Activated naive CD8-positive, alpha-beta T cell treated with anti-CD3 and anti-CD28 coated beads, Interleukin-2, amount 50 U/mL, for 24 hours (primary cell): ENCODE measurements around the gene ARL5A.

Experiments used
- ATAC-seq: fragments of 150-1000 bp; cut with Tn5 transposase; one replicate; pipeline ENCODE4 v1.10.0; 2021
- DNase-seq: peaks from one replicate; pipeline ENCODE4 v3.0.0; 2021
- H3K27ac Mint-ChIP-seq: one replicate; pipeline ENCODE4 v1.8.0; 2021; ENCODE audit warnings: mild to moderate bottlenecking, mixed read lengths
- H3K27me3 Mint-ChIP-seq: one replicate; pipeline ENCODE4 v1.8.0; 2021; ENCODE audit warnings: mixed read lengths
- H3K36me3 Mint-ChIP-seq: one replicate; pipeline ENCODE4 v1.8.0; 2021; ENCODE audit warnings: low read depth, mixed read lengths
- H3K4me1 Mint-ChIP-seq: one replicate; pipeline ENCODE4 v1.8.0; 2021; ENCODE audit warnings: mixed read lengths
- H3K4me3 Mint-ChIP-seq: one replicate; pipeline ENCODE4 v1.8.0; 2021; ENCODE audit warnings: mild to moderate bottlenecking, moderate library complexity, mixed read lengths
- H3K9me3 Mint-ChIP-seq: one replicate; pipeline ENCODE4 v1.8.0; 2021; ENCODE audit warnings: mixed read lengths

Gene ARL5A

GRCh38 chr2:151775057-151775740, 53.0 kb downstream of the ARL5A start:
- peak; percentile 40 for ATAC-seq
- no peak overlapping the region for H3K4me3 Mint-ChIP-seq
- H3K9me3 Mint-ChIP-seq, result peaks cover 3% of the 10 kb centered on the region
- peaks cover 43% of the 10 kb centered on the region for H3K36me3 Mint-ChIP-seq
- DNase-seq, result no peak
- H3K27ac Mint-ChIP-seq, result peak overlapping the region; percentile 17
- no peaks in the 10 kb centered on the region for H3K27me3 Mint-ChIP-seq
- peaks cover 12% of the 10 kb centered on the region for H3K4me1 Mint-ChIP-seq

- Mint-ChIP-seq H3K27ac (peak overlapping the region; percentile 17), H3K36me3 (peaks cover 36% of the 10 kb centered on the region), H3K4me1 (peaks cover 12% of the 10 kb centered on the region), H3K27me3 (no peaks in the 10 kb centered on the region), H3K4me3 (no peak overlapping the region), H3K9me3 (peaks cover 3% of the 10 kb centered on the region)
- DNase-seq (no peak), ATAC-seq (no peak)
Measured at GRCh38 chr2:151774506-151774905, 53.7 kb downstream of the ARL5A start.

GRCh38 chr2:151771599-151772358, 56.4 kb downstream of the ARL5A start:
- Mint-ChIP-seq H3K36me3 (peaks cover 14% of the 10 kb centered on the region), H3K27ac (no peak overlapping the region), H3K27me3 (no peaks in the 10 kb centered on the region), H3K4me3 (no peak overlapping the region), H3K9me3 (no peaks in the 10 kb centered on the region), H3K4me1 (peaks cover 29% of the 10 kb centered on the region)
- peak; percentile 35 for ATAC-seq
- DNase-seq, result no peak

- Mint-ChIP-seq H3K4me1 (peaks cover 36% of the 10 kb centered on the region), H3K4me3 (no peak overlapping the region)
- ATAC-seq, result no peak
Measured at GRCh38 chr2:151770995-151771394, 57.2 kb downstream of the ARL5A start.

GRCh38 chr2:151769606-151770005, 58.6 kb downstream of the ARL5A start:
- ATAC-seq (no peak), DNase-seq (no peak)
- H3K4me1 Mint-ChIP-seq, result peaks cover 34% of the 10 kb centered on the region
- H3K4me3 Mint-ChIP-seq, result no peak overlapping the region
- no peaks in the 10 kb centered on the region for H3K27me3 Mint-ChIP-seq
- H3K27ac Mint-ChIP-seq, result no peak overlapping the region
- H3K36me3 Mint-ChIP-seq, result peaks cover 2% of the 10 kb centered on the region
- no peaks in the 10 kb centered on the region for H3K9me3 Mint-ChIP-seq

More at GRCh38 chr2:151770995-151771394, 57.2 kb downstream of the ARL5A start:
- DNase-seq, result no peak
- H3K9me3 Mint-ChIP-seq, result no peaks in the 10 kb centered on the region
- peaks cover 6% of the 10 kb centered on the region for H3K36me3 Mint-ChIP-seq
- H3K27me3 Mint-ChIP-seq, result no peaks in the 10 kb centered on the region
- H3K27ac Mint-ChIP-seq, result no peak overlapping the region

- no peak overlapping the region for H3K4me3 Mint-ChIP-seq
- H3K27ac Mint-ChIP-seq, result no peak overlapping the region
- no peaks in the 10 kb centered on the region for H3K27me3 Mint-ChIP-seq
- H3K9me3 Mint-ChIP-seq, result no peaks in the 10 kb centered on the region
- H3K4me1 Mint-ChIP-seq, result peaks cover 36% of the 10 kb centered on the region
- H3K36me3 Mint-ChIP-seq, result no peaks in the 10 kb centered on the region
- ATAC-seq (no peak), DNase-seq (no peak)
Measured at GRCh38 chr2:151767536-151767935, 60.7 kb downstream of the ARL5A start.

GRCh38 chr2:151766437-151767153, 61.6 kb downstream of the ARL5A start:
- H3K4me3 Mint-ChIP-seq, result no peak overlapping the region
- DNase-seq, result peak; percentile 16

GRCh38 chr2:151765760-151766410, 62.3 kb downstream of the ARL5A start:
- Mint-ChIP-seq H3K4me3 (no peak overlapping the region), H3K4me1 (peaks cover 33% of the 10 kb centered on the region), H3K27me3 (no peaks in the 10 kb centered on the region), H3K27ac (no peak overlapping the region), H3K36me3 (no peaks in the 10 kb centered on the region), H3K9me3 (no peaks in the 10 kb centered on the region)
- ATAC-seq (no peak), DNase-seq (no peak)

More at GRCh38 chr2:151766437-151767153, 61.6 kb downstream of the ARL5A start:
- no peaks in the 10 kb centered on the region for H3K36me3 Mint-ChIP-seq
- no peaks in the 10 kb centered on the region for H3K27me3 Mint-ChIP-seq
- peaks cover 36% of the 10 kb centered on the region for H3K4me1 Mint-ChIP-seq
- H3K9me3 Mint-ChIP-seq, result no peaks in the 10 kb centered on the region
- no peak overlapping the region for H3K27ac Mint-ChIP-seq
- ATAC-seq, result peak; percentile 93

- Mint-ChIP-seq H3K4me3 (no peak overlapping the region), H3K27ac (no peak overlapping the region), H3K36me3 (no peaks in the 10 kb centered on the region), H3K9me3 (no peaks in the 10 kb centered on the region), H3K27me3 (no peaks in the 10 kb centered on the region), H3K4me1 (peaks cover 25% of the 10 kb centered on the region)
- ATAC-seq, result no peak
- no peak for DNase-seq
Measured at GRCh38 chr2:151762694-151763093, 65.5 kb downstream of the ARL5A start.

- ATAC-seq (no peak), DNase-seq (no peak)
- H3K27me3 Mint-ChIP-seq, result no peaks in the 10 kb centered on the region
- no peak overlapping the region for H3K4me3 Mint-ChIP-seq
- H3K4me1 Mint-ChIP-seq, result peaks cover 17% of the 10 kb centered on the region
- no peak overlapping the region for H3K27ac Mint-ChIP-seq
- no peaks in the 10 kb centered on the region for H3K36me3 Mint-ChIP-seq
- no peaks in the 10 kb centered on the region for H3K9me3 Mint-ChIP-seq
Measured at GRCh38 chr2:151761687-151762086, 66.5 kb downstream of the ARL5A start.

- ATAC-seq, result no peak
- no peak overlapping the region for H3K27ac Mint-ChIP-seq
- no peaks in the 10 kb centered on the region for H3K36me3 Mint-ChIP-seq
- no peaks in the 10 kb centered on the region for H3K9me3 Mint-ChIP-seq
- H3K27me3 Mint-ChIP-seq, result no peaks in the 10 kb centered on the region
- no peak overlapping the region for H3K4me3 Mint-ChIP-seq
- H3K4me1 Mint-ChIP-seq, result peaks cover 14% of the 10 kb centered on the region
- DNase-seq, result no peak
Measured at GRCh38 chr2:151761193-151761592, 67.0 kb downstream of the ARL5A start.

GRCh38 chr2:151760139-151760650, 68.0 kb downstream of the ARL5A start:
- Mint-ChIP-seq H3K4me1 (peaks cover 6% of the 10 kb centered on the region), H3K4me3 (no peak overlapping the region), H3K27ac (no peak overlapping the region), H3K27me3 (no peaks in the 10 kb centered on the region), H3K9me3 (no peaks in the 10 kb centered on the region), H3K36me3 (no peaks in the 10 kb centered on the region)
- no peak for DNase-seq
- no peak for ATAC-seq

- no peak for ATAC-seq
Measured at GRCh38 chr2:151758744-151759143, 69.5 kb downstream of the ARL5A start.

GRCh38 chr2:151757861-151758260, 70.4 kb downstream of the ARL5A start:
- Mint-ChIP-seq H3K4me1 (peaks cover 2% of the 10 kb centered on the region), H3K27me3 (no peaks in the 10 kb centered on the region), H3K4me3 (no peak overlapping the region), H3K36me3 (no peaks in the 10 kb centered on the region), H3K9me3 (no peaks in the 10 kb centered on the region), H3K27ac (no peak overlapping the region)
- no peak for DNase-seq
- no peak for ATAC-seq

More at GRCh38 chr2:151758744-151759143, 69.5 kb downstream of the ARL5A start:
- DNase-seq, result no peak
- H3K4me1 Mint-ChIP-seq, result peaks cover 4% of the 10 kb centered on the region
- no peak overlapping the region for H3K4me3 Mint-ChIP-seq
- H3K27ac Mint-ChIP-seq, result no peak overlapping the region
- no peaks in the 10 kb centered on the region for H3K27me3 Mint-ChIP-seq
- H3K36me3 Mint-ChIP-seq, result no peaks in the 10 kb centered on the region
- no peaks in the 10 kb centered on the region for H3K9me3 Mint-ChIP-seq
